HUES6 (cell line): ENCODE results near the gene HS6ST2.

Experiments used
- H3K27ac ChIP-seq: 2 replicates; pipeline ENCODE4 v1.7.0; 2013; ENCODE audit warnings: low read depth, mild to moderate bottlenecking, low read length, inconsistent platforms
- H3K27me3 ChIP-seq: 2 replicates; pipeline ENCODE4 v1.6.1; 2013; ENCODE audit warnings: low read length; ENCODE audit not compliant: control insufficient read depth, insufficient read depth
- H3K36me3 ChIP-seq: 2 replicates; pipeline ENCODE4 v1.6.1; 2013; ENCODE audit warnings: low read length; ENCODE audit not compliant: control insufficient read depth, insufficient read depth
- H3K4me1 ChIP-seq: 2 replicates; pipeline ENCODE4 v1.6.1; 2013; ENCODE audit warnings: low read length; ENCODE audit not compliant: control insufficient read depth, insufficient read depth
- H3K4me3 ChIP-seq: 2 replicates; pipeline ENCODE4 v1.5.1; 2013; ENCODE audit warnings: low read depth, low read length
- H3K9ac ChIP-seq: one replicate; pipeline ENCODE4 v1.6.1; 2013; ENCODE audit warnings: mild to moderate bottlenecking, low read length
- H3K9me3 ChIP-seq: 2 replicates; pipeline ENCODE4 v1.6.1; 2013; ENCODE audit warnings: low read depth, low read length; ENCODE audit not compliant: control insufficient read depth, insufficient read depth

The HS6ST2 gene

DNA sequence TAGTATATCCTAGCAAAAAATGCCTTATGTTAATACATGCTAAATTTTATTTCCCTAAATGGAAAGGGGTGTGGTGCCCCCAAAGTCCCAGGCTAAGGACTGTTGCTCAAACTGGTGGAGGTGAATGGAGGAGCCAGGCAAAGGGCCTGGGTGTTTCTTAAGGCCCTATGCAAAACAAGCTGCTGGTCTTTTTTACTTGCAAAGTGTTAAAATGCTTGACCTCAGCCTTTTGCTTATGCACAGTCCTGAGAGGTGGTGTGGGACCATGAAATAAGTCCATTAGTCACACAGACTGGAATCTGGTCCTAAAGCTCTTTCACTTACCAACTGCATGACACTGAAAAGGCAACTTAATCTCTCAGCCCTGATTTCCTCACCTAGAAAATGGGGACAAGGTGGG lies 246.1 kb downstream of the HS6ST2 start:
- no peak overlapping the region for H3K9ac ChIP-seq
- H3K9me3 ChIP-seq: no peaks in the 10 kb centered on the region
- H3K4me1 ChIP-seq: peaks cover 13% of the 10 kb centered on the region
- no peak overlapping the region for H3K4me3 ChIP-seq
- H3K27ac ChIP-seq: no peak overlapping the region
- H3K36me3 ChIP-seq: no peaks in the 10 kb centered on the region
- H3K27me3 ChIP-seq: peaks cover 11% of the 10 kb centered on the region; the same call in 1 of the 2 replicates

DNA sequence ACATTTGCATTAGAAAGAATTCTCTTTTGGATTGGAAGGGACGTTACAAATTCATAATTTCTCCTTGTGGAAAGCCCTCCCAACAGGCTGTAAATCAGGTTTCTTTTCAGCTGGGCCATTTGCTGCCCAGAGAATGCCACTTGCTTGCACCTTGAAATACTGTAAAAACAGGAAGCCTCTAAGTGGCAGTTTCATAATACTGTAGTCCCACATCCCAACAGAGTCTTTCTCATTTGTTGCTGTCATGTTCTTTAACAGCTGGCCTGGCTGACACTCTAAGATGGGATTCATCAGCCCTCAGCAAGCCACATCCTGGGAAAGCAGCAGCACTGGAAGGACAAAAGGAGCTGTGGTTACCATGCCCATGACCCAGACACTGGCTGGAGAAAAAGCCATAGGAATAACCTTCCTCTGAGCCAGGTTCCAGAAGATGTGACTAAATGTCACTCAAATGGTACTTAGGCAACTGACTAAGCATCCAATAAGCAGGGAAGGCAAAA lies 247.7 kb downstream of the HS6ST2 start:
- no peak overlapping the region for H3K4me3 ChIP-seq
- no peak overlapping the region for H3K9ac ChIP-seq
- peaks cover 11% of the 10 kb centered on the region; the same call in 1 of the 2 replicates for H3K27me3 ChIP-seq
- no peak overlapping the region for H3K27ac ChIP-seq
- peaks cover 13% of the 10 kb centered on the region for H3K4me1 ChIP-seq
- no peaks in the 10 kb centered on the region for H3K9me3 ChIP-seq
- H3K36me3 ChIP-seq: no peaks in the 10 kb centered on the region

DNA sequence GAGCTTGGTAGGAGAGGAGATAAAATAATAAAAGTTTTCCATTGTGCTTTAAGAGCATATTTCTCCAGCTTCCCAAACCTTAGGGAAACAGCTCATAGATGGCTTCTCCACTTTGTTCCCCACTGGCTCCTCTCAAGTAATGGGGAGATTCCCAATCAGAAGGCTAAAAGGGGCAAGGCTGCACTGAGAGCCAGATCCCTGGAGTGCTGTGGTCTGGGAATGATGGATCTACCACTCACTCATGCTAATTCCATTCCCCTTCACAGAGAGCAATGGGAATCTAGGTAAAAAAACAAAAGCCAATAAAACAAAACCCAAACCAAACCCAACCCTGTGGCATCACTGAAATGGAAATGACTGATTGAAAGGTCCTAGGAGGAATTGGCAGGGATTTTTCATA lies 249.9 kb downstream of the HS6ST2 start:
- Histone ChIP-seq H3K4me3 (no peak overlapping the region), H3K4me1 (peaks cover 19% of the 10 kb centered on the region), H3K27me3 (peaks cover 5% of the 10 kb centered on the region; the same call in 1 of the 2 replicates), H3K27ac (no peak overlapping the region), H3K9ac (no peak overlapping the region), H3K36me3 (no peaks in the 10 kb centered on the region), H3K9me3 (no peaks in the 10 kb centered on the region)

DNA sequence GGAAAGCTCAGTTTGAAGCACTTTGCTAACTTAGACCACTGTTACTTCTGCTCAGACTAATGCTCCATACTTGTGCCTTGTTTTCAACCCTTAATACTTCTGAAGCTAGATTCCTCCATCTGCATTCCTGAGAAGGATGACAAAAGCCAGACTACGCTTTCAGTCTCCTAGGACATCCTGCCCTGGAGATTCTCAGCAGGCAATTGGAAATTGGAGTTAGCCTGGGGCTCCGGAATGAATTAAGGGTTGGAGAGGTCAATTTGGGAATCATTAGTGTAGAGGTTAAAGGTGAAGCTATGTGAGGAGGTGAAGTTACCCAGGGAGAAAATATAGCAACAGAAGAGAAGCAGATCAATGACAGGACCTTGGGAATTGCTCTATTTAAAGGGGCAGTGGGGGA lies 253.7 kb downstream of the HS6ST2 start:
- Histone ChIP-seq H3K9me3 (no peaks in the 10 kb centered on the region), H3K9ac (no peak overlapping the region), H3K27ac (no peak overlapping the region), H3K4me3 (no peak overlapping the region), H3K27me3 (peaks cover 18% of the 10 kb centered on the region; the same call in 1 of the 2 replicates), H3K4me1 (peaks cover 14% of the 10 kb centered on the region), H3K36me3 (no peaks in the 10 kb centered on the region)

DNA sequence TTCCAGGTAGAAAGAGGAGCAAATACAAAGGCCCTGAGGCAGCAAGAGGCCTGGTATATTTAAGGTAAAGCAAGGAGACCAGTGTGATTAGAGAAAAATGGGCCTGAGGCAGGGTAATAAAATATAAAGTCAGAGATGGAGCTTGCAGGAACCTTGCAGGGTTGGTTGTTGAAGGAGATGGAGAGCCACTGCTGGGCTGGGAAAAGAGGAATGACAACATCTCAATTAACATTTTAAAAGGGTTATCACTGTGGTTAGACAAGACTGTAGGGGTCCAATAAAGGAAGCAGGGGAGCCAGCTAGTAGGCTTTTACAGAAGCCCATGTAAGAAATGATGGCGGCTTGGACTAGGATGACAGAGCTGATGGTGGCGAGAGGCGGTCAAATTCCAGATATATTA lies 264.0 kb downstream of the HS6ST2 start:
- Histone ChIP-seq H3K4me1 (peaks cover 38% of the 10 kb centered on the region), H3K36me3 (no peaks in the 10 kb centered on the region), H3K9me3 (no peaks in the 10 kb centered on the region), H3K9ac (no peak overlapping the region), H3K27ac (no peak overlapping the region), H3K4me3 (no peak overlapping the region), H3K27me3 (peaks cover 31% of the 10 kb centered on the region; the same call in 1 of the 2 replicates)

DNA sequence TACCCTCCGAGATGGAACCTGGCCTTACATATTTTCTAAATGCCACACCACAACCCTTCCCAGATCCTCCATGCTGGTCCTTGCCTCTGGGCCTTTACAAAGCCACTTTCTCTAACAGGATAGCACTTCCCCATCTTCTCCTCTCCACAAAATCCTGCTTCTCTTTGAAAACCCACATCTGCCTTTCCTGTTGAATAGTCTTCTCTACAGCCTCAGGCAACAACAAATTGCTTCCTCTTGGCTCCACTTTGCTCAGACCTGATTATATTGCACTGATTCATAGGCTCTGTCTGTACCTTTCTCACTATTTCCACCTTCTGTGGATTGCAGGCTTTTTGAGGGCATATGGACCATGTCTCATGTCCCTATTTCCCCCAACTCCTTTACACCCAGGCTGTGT lies 265.9 kb downstream of the HS6ST2 start:
- Histone ChIP-seq H3K36me3 (no peaks in the 10 kb centered on the region), H3K9me3 (no peaks in the 10 kb centered on the region), H3K27ac (no peak overlapping the region), H3K27me3 (peaks cover 31% of the 10 kb centered on the region; the same call in 1 of the 2 replicates), H3K9ac (no peak overlapping the region), H3K4me3 (no peak overlapping the region), H3K4me1 (peaks cover 38% of the 10 kb centered on the region)

DNA sequence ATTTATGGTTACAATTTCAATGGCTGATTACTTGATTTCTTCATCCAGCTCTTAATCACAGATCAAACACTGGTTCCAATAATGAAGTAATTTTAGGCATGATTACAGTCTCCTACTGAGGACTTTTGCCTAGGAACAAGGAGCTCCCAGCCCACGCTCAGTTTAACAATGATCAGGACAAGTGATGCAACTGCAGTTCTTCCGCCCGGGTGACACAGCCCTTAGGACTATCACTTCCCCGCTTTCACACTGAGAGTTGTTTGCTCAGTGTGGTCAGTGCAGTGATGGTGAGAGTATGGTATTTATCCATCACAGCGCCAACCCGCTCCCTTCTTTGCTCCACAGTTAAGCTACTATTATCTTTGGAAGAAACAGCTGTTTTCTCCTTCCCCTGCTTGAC lies 266.4 kb downstream of the HS6ST2 start:
- Histone ChIP-seq H3K4me3 (no peak overlapping the region), H3K27ac (no peak overlapping the region), H3K9ac (no peak overlapping the region), H3K27me3 (peaks cover 31% of the 10 kb centered on the region; the same call in 1 of the 2 replicates), H3K36me3 (no peaks in the 10 kb centered on the region), H3K9me3 (no peaks in the 10 kb centered on the region), H3K4me1 (peaks cover 38% of the 10 kb centered on the region)

DNA sequence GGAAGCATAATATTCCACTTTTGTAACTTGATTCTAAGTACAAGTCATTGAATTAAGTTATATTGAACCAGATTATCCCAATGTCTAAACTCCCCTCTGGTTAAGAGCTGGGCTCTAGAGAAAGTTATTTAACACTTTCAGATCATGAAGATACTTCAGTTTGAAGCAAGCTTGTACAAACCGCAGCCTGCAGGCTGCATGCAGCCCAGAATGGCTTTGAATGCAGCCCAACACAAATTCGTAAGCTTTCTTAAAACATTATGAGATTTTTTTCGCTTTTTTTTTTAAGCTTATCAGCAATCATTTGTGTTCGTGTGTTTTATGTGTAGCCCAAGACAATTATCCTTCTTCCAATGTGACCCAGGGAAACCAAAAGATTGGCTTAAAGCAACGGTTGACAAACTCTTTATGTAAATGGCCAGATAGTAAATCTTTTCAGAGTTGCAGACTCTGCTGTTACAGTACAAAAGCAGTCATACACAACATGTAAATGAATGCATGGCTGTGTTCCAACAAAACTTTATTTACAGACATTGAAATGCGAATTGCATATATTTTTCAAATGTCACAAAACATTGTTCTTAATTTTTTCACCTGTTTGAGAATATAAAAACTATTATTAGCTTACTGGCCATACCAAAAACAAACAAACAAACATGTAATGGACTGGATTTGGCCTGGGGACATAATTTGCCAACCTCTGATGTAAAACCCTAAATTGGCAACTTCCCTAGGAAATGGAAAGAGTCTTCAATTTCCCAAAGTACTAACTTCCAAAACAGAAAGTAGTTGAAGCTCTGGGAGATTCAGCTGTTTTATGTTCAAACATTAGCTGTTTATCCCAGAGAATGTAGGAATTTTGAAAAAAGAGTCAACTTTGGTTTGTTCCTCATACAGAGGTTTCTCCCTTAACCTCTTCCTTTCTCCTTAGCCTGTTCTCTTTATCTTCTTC lies 268.5 kb downstream of the HS6ST2 start:
- H3K36me3 ChIP-seq: no peaks in the 10 kb centered on the region
- no peaks in the 10 kb centered on the region for H3K9me3 ChIP-seq
- H3K27ac ChIP-seq: no peak overlapping the region
- no peak overlapping the region for H3K4me3 ChIP-seq
- no peak overlapping the region for H3K9ac ChIP-seq
- peaks cover 18% of the 10 kb centered on the region; the same call in 1 of the 2 replicates for H3K27me3 ChIP-seq
- H3K4me1 ChIP-seq: peaks cover 35% of the 10 kb centered on the region

DNA sequence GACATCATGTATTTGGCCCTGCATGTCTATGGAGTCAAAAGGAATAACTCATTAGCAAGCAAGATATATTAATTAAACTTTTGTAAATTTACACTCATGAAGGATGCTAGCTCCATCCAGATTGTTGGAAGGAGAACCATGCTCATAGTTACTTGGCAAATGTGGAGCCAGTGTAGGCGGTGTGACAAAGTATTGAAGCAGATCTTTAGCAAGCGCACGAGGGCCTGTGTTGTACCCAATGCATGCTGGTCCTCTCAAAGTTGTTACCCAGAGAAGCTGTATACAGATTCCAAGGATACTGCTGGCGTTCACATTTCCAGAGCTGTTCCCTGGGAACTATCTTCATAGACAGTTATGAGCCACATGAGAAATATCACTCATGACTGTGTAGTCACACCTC lies 273.2 kb downstream of the HS6ST2 start:
- H3K4me3 ChIP-seq: no peak overlapping the region
- peaks cover 3% of the 10 kb centered on the region for H3K9me3 ChIP-seq
- H3K9ac ChIP-seq: no peak overlapping the region
- H3K36me3 ChIP-seq: no peaks in the 10 kb centered on the region
- no peak overlapping the region for H3K27ac ChIP-seq
- H3K27me3 ChIP-seq: peaks cover 6% of the 10 kb centered on the region; the same call in 1 of the 2 replicates
- H3K4me1 ChIP-seq: peaks cover 8% of the 10 kb centered on the region

DNA sequence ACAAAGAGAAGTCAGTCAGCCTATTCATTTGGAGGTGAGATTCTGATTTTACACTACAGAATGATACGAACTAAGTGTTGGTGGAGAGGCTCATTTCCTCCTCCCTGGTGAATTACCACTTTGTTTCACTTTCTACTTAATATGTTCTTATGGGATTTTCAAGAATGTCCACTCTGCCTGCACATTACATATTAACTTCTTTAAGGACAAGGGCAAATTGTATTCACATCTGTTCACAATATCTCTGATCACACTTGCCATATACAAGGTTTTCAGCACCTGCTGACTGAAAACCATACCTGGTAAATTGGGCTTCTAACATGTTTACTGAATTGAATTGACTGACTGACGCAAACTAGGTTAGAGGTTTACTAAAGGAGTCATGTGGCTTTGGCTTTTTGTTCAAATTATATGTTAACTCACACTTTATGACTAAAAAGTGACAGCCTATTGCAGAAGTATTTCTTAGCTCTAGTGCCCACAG lies 281.2 kb downstream of the HS6ST2 start:
- Histone ChIP-seq H3K27me3 (peaks cover 58% of the 10 kb centered on the region), H3K9ac (no peak overlapping the region), H3K36me3 (no peaks in the 10 kb centered on the region)

DNA sequence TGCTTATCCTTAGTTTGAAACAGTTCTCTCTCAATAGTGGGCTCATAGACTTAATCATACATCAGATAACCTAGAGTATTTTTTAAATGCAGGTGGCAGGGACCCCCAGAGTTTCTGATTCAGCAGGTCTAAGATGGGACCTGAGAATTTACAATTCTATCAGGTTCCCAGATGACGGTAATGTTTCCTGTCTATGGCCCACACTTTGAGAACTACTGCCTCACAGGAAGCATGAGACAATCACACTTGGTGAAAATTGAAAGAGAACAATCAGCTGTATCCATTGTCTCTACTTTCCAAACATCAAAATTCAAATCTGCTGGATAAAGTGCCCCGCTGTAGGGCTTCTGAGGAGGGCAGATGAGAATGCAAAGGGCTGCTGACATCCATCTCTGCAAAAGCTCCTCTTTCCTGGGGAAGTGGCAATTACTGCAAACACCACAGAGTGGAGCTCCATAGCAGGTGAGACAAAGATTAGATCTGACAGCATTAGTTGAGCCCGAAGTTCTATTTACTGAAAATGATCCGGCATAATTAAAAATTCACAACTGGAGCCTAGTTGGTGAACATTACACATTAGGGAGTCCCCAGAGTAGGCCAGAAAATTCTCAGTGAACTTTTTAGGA lies 281.8 kb downstream of the HS6ST2 start:
- peaks cover 64% of the 10 kb centered on the region for H3K27me3 ChIP-seq
- no peak overlapping the region for H3K4me3 ChIP-seq
- no peak overlapping the region for H3K9ac ChIP-seq
- no peak overlapping the region for H3K27ac ChIP-seq
- H3K9me3 ChIP-seq: peaks cover 13% of the 10 kb centered on the region
- H3K36me3 ChIP-seq: no peaks in the 10 kb centered on the region
- H3K4me1 ChIP-seq: peaks cover 26% of the 10 kb centered on the region

More for the DNA sequence above, 281.2 kb downstream of the HS6ST2 start:
- H3K27ac ChIP-seq: no peak overlapping the region
- no peak overlapping the region for H3K4me3 ChIP-seq
- H3K9me3 ChIP-seq: peaks cover 13% of the 10 kb centered on the region
- H3K4me1 ChIP-seq: peaks cover 20% of the 10 kb centered on the region
